SK-N-SH treated with all-trans-retinoic acid at 6 μM for 48 hours (cell line): ENCODE measurements around the gene PILRA.

Experiments
- CREB5 ChIP-seq: fragments of 250-450 bp; sonication (Bioruptor Pico); IDR thresholded peaks from 2 replicates; pipeline ENCODE4 v1.5.1; 2020; ENCODE audit warnings: low read depth, mild to moderate bottlenecking, moderate library complexity
- CSDC2 ChIP-seq: fragments of 250-450 bp; sonication (Bioruptor Pico); IDR thresholded peaks from 2 replicates; pipeline ENCODE4 v1.5.0; 2020; ENCODE audit warnings: mild to moderate bottlenecking, moderate library complexity
- ESRRG ChIP-seq: fragments of 250-450 bp; sonication (Bioruptor Pico); IDR thresholded peaks from 2 replicates; pipeline ENCODE4 v1.6.1; 2021; ENCODE audit warnings: mild to moderate bottlenecking
- PATZ1 ChIP-seq: fragments of 250-450 bp; sonication (Bioruptor Pico); IDR thresholded peaks from 2 replicates; pipeline ENCODE4 v1.8.0; 2020; ENCODE audit warnings: mild to moderate bottlenecking, moderate library complexity, borderline replicate concordance
- SNAI2 ChIP-seq: fragments of 250-450 bp; sonication (Bioruptor Pico); IDR thresholded peaks from 2 replicates; pipeline ENCODE4 v1.5.0; 2020; ENCODE audit warnings: mild to moderate bottlenecking, moderate library complexity
- TOX ChIP-seq: fragments of 250-450 bp; sonication (Bioruptor Pico); IDR thresholded peaks from 2 replicates; pipeline ENCODE4 v1.8.0; 2021; ENCODE audit warnings: mild to moderate bottlenecking, moderate library complexity, borderline replicate concordance
- ZFP3 ChIP-seq: fragments of 250-450 bp; sonication (Bioruptor Pico); IDR thresholded peaks from 2 replicates; pipeline ENCODE4 v1.5.0; 2020; ENCODE audit warnings: mild to moderate bottlenecking, moderate library complexity

GRCh38 chr7:100397315-100398081 lies 24.2 kb downstream of the PILRA start:
- TF ChIP-seq ESRRG (CRISPR knock-in tag) = no peak
- TF ChIP-seq PATZ1 (CRISPR knock-in tag) = no peak
- TF ChIP-seq CREB5 = no peak
- no peak for TF ChIP-seq SNAI2 (CRISPR knock-in tag)
- no peak for TF ChIP-seq ZFP3 (CRISPR knock-in tag)
- no peak for TF ChIP-seq CSDC2 (CRISPR knock-in tag)
- TF ChIP-seq TOX (CRISPR knock-in tag) = no peak
